ENCODE data around the gene GJC2. TPM values are rescaled to one million over a fixed set of nuclear protein-coding genes. Genes with fewer than 3 reads are reported as not detected.
"Not testable (repeated sequence)": the region's sequence is repeated elsewhere in the genome, so short reads cannot be mapped to it uniquely, and the experiment has no call there.

GJC2 gene
- total RNA-seq, 2 donors from 2014 or later = 0.95 to 3.6 TPM

DNA sequence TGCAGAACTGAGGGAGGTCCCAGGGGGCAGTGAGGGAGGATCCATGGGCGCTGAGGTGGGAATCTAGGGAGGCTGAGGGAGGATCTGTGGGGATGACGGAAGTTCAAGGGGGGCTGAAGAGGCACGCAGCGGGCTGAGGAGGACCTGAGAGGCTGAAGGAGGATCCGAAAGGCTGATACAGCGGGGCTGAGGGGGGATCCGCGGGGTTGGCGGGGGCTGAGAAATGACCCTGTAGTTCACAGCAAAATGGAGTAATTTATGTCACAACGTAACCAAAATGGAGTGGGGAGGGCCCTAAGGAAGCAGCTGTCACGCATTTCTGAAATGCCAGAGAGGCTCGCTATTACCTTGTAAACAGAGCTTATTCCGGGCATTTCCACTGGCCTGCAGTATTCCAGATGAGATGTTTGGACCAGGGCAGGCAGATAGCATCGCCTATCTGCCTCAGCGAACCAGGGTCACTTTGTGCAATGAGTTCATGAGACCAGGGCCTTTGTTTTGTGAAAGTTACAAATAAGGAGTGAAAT is 39.7 kb upstream of the GJC2 start:
- no peaks in the 10 kb centered on the region for H3K27me3 ChIP-seq (replicated peaks; ENCODE audit: insufficient read depth)
- peak overlapping the region; percentile 76 to 90 for H3K27ac ChIP-seq
- no peaks in the 10 kb centered on the region for H3K9me3 ChIP-seq
- TF ChIP-seq, protein P1, sequence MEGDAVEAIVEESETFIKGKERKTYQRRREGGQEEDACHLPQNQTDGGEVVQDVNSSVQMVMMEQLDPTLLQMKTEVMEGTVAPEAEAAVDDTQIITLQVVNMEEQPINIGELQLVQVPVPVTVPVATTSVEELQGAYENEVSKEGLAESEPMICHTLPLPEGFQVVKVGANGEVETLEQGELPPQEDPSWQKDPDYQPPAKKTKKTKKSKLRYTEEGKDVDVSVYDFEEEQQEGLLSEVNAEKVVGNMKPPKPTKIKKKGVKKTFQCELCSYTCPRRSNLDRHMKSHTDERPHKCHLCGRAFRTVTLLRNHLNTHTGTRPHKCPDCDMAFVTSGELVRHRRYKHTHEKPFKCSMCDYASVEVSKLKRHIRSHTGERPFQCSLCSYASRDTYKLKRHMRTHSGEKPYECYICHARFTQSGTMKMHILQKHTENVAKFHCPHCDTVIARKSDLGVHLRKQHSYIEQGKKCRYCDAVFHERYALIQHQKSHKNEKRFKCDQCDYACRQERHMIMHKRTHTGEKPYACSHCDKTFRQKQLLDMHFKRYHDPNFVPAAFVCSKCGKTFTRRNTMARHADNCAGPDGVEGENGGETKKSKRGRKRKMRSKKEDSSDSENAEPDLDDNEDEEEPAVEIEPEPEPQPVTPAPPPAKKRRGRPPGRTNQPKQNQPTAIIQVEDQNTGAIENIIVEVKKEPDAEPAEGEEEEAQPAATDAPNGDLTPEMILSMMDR (IDR thresholded peaks at IDR 0.05) = no peak
- DNase-seq (ENCODE audit: low spot score) = no peak
- peaks cover 10 to 25% of the 10 kb centered on the region in 2 donors for H3K4me1 ChIP-seq (ENCODE audit: control insufficient read depth in 1 of 2, low read depth in 2 of 2)
- H3K36me3 ChIP-seq = peaks cover 10% of the 10 kb centered on the region
- peak; percentile 15 for ATAC-seq (ENCODE audit: insufficient number of reproducible peaks, low FRiP score, low read depth)
- H3K4me3 ChIP-seq = peak overlapping the region; percentile 93

DNA sequence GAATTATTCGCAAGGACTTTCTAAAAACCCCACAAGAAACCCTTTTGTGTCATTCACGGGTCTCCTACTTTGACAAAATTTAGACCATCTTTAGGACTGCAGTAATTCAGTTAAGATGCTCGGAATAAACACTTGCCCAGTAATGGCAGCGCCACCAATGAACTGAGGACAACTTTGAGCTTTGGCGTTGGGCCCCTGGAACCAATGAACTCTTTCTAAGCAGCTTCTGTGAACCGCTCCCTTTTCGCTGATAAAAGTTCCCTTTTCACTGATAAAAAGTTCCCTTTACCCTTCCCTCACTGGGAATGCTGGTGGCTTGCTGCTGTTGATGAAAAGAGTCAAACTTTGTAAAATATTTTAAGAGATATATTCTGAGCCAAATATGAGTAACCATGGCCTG is 39.2 kb upstream of the GJC2 start:
- Histone ChIP-seq H3K27ac (peak overlapping the region in 1 of 2 donors; percentile 76), H3K36me3 (peaks cover 10% of the 10 kb centered on the region), H3K4me1 (ENCODE audit: control insufficient read depth in 1 of 2, low read depth in 2 of 2) (peaks cover 10 to 25% of the 10 kb centered on the region in 2 donors), H3K4me3 (peak overlapping the region; percentile 93), H3K27me3 (replicated peaks; ENCODE audit: insufficient read depth) (no peaks in the 10 kb centered on the region), H3K9me3 (no peaks in the 10 kb centered on the region)
- DNase-seq (ENCODE audit: low spot score) (no peak), ATAC-seq (ENCODE audit: insufficient number of reproducible peaks, low FRiP score, low read depth) (no peak)
- TF ChIP-seq, protein P1 (IDR thresholded peaks at IDR 0.05) = no peak

DNA sequence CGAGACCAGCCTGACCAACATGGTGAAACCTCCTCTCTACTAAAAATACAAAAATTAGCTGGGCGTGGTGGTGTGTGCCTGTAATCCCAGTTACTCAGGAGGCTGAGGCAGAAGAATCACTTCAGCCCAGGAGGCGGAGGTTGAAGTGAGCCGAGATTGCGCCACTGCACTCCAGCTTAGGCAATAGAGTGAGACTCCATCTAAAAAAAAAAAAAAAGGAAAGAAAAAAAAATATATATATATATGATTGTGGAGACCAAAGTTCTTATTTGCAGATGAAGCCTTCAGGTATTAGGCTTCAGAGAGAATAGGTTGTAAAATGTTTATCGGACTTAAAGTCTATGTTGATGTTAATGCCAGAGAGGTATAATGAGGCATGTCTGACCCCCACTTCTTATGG is 38.4 kb upstream of the GJC2 start:
- peaks cover 10 to 25% of the 10 kb centered on the region in 2 donors for H3K4me1 ChIP-seq (ENCODE audit: control insufficient read depth in 1 of 2, low read depth in 2 of 2)
- H3K9me3 ChIP-seq; H3K36me3 ChIP-seq; H3K27me3 ChIP-seq (replicated peaks; ENCODE audit: insufficient read depth); H3K4me3 ChIP-seq; H3K27ac ChIP-seq; ATAC-seq (ENCODE audit: insufficient number of reproducible peaks, low FRiP score, low read depth); DNase-seq (ENCODE audit: low spot score): not testable (repeated sequence)

DNA sequence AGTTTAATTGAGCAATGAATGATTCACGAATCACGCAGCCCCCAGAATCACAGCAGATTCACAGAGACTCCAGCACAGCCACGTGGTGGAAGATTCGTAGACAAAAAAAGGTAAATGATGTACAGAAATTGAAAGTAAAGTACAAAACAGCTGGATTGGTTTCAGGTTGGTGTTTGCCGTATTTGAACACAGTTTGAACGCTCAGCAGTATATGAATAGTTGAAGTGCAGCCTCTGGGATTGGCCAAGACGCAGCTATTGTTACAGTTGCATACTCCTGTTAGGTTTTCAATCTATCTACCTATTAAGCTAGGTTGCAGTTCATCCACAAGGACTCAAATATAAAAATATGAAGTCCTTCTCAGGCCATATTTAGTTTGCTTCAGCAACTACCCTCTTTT is 37.6 kb upstream of the GJC2 start:
- ATAC-seq (ENCODE audit: insufficient number of reproducible peaks, low FRiP score, low read depth) = no peak
- no peak for DNase-seq (ENCODE audit: low spot score)
- no peaks in the 10 kb centered on the region for H3K27me3 ChIP-seq (replicated peaks; ENCODE audit: insufficient read depth)
- no peak overlapping the region for H3K27ac ChIP-seq
- peaks cover under 1% of the 10 kb centered on the region for H3K36me3 ChIP-seq
- no peaks in the 10 kb centered on the region for H3K9me3 ChIP-seq
- TF ChIP-seq, protein P1 (IDR thresholded peaks at IDR 0.05) = no peak
- H3K4me1 ChIP-seq (ENCODE audit: control insufficient read depth in 1 of 2, low read depth in 2 of 2) = peaks cover 10 to 25% of the 10 kb centered on the region in 2 donors
- H3K4me3 ChIP-seq = no peak overlapping the region

DNA sequence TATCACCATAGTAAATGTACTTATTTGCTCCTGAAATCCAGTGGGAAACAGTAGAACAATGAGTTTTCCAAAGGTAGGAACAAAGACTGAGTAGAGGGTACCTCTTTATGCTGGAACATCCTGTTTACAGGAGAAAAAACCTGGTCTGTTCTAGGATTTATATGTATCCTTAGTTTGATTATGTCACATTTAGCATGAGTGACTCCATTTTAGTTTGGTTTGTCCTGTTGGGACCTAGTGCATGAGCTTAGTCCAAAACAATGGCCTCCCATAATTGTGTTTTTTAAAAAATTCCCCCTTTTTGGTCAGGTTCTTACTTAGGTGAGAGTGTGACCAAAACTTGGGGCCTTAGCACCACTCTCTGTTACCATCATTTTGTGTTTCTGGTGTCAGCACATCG is 37.1 kb upstream of the GJC2 start:
- DNase-seq (ENCODE audit: low spot score) (no peak), ATAC-seq (ENCODE audit: insufficient number of reproducible peaks, low FRiP score, low read depth) (no peak)
- TF ChIP-seq, protein P1 (IDR thresholded peaks at IDR 0.05) = no peak
- H3K27ac ChIP-seq = no peak overlapping the region
- H3K4me1 ChIP-seq (ENCODE audit: control insufficient read depth in 1 of 2, low read depth in 2 of 2) = peaks cover 10 to 21% of the 10 kb centered on the region in 2 donors
- H3K36me3 ChIP-seq = no peaks in the 10 kb centered on the region
- no peak overlapping the region for H3K4me3 ChIP-seq
- no peaks in the 10 kb centered on the region for H3K27me3 ChIP-seq (replicated peaks; ENCODE audit: insufficient read depth)
- no peaks in the 10 kb centered on the region for H3K9me3 ChIP-seq

DNA sequence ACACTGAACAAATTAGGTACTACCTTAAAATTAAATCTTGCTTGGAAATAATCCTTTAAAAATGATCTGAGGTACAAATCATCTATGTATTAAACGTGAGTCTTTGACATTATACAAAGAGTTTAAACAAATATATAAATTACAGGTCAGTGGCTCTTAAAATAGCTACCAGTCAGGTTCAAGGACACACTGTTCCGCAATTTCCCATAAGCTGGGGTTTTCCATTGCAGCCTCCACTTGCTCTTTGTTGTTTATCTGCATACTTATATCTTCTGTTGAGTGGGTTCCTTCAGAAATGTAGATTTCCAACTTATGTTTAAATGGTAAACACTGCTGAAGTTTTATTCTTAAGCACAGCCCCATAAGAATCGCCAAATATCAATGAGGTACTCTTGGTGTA is 34.9 kb upstream of the GJC2 start:
- ATAC-seq (ENCODE audit: insufficient number of reproducible peaks, low FRiP score, low read depth) = no peak
- no peak overlapping the region for H3K4me3 ChIP-seq
- H3K27ac ChIP-seq = no peak overlapping the region
- TF ChIP-seq, protein P1 (IDR thresholded peaks at IDR 0.05) = no peak
- H3K36me3 ChIP-seq = no peaks in the 10 kb centered on the region
- peaks cover 1 to 10% of the 10 kb centered on the region in 2 donors for H3K4me1 ChIP-seq (ENCODE audit: control insufficient read depth in 1 of 2, low read depth in 2 of 2)
- DNase-seq (ENCODE audit: low spot score) = no peak
- H3K9me3 ChIP-seq = no peaks in the 10 kb centered on the region
- no peaks in the 10 kb centered on the region for H3K27me3 ChIP-seq (replicated peaks; ENCODE audit: insufficient read depth)

Data from thoracic aorta (tissue), 2 donors.